ENCODE data around the gene LRRC32. TPM values are rescaled to one million over a fixed set of nuclear protein-coding genes. Genes with fewer than 3 reads are reported as not detected.
"Not testable (repeated sequence)": the region's sequence is repeated elsewhere in the genome, so short reads cannot be mapped to it uniquely, and the experiment has no call there.

LRRC32 gene
- total RNA-seq, 2 experiments from 2014 or later: 11.2 to 12.3 TPM

DNA sequence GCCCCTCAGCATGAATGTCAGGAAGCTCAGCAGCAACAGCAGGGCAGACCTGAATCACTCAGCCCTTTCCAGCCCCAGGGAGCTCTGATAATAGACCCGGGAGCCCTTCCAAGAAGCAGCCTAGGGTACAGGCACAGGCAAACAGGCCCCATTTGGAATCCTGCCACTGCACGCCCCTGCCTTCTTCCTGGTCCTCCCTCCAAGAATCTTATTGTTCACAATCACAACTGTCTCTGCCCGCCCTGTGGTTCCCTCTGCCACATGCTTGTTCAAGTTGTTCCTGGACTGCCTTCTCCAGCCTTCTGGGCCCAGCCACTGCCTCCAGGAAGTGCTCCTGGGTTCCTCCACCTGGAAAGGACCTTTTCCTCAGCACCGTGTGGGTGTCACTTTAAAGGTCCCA is 54.6 kb downstream of the LRRC32 start:
- Mint-ChIP-seq H3K36me3 (no peaks in the 10 kb centered on the region), H3K9me3 (peaks cover 4% of the 10 kb centered on the region), H3K27me3 (peaks cover 3% of the 10 kb centered on the region), H3K4me1 (ENCODE audit: low read depth) (no peaks in the 10 kb centered on the region), H3K4me3 (no peak overlapping the region), H3K27ac (no peak overlapping the region)
- ChIA-PET CTCF (no interaction called here), POLR2A (no interaction called here)
- intact Hi-C loops (cut with micrococcal nuclease): no loop called here
- no peak for DNase-seq

DNA sequence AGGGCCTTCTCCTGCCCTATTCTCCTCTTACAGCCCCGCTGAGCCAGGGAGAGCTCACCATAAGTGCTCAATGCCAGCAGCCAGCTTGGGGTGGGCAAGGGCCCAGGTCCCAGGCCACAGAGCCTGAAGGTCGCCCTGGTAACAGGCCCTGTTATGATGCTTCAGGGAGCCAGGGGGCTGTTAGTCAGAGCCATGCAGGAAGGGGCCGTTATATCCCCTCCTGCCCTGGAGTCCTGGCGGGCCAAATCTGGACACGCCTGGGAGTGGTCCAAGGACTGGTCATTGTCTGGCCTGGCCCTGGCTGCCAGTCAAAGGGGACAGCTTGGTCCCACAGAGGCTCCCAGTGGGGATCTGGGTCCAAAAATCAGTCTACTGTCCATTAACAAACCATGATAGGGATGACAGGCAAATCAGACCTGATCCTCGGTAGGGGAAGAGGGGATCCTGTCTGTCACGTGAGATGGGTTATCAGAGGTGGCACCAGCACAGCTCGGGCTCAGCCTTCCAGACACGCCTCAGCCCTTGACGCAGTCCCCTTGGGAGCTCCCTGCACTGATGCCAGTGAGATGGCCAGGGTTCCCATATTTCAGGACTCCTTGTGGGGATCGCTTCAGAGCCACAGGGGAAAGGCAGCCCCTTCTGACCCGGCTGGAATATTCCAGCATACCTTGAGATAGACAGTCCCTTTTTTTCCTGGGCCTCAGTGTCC is 55.9 kb downstream of the LRRC32 start:
- intact Hi-C loops (cut with micrococcal nuclease): no loop called here
- H3K4me3 Mint-ChIP-seq: no peak overlapping the region
- peaks cover 4% of the 10 kb centered on the region for H3K9me3 Mint-ChIP-seq
- H3K27me3 Mint-ChIP-seq: peaks cover 3% of the 10 kb centered on the region
- DNase-seq: no peak
- H3K36me3 Mint-ChIP-seq: no peaks in the 10 kb centered on the region
- CTCF ChIA-PET: no interaction called here
- H3K27ac Mint-ChIP-seq: no peak overlapping the region
- H3K4me1 Mint-ChIP-seq (ENCODE audit: low read depth): no peaks in the 10 kb centered on the region
- POLR2A ChIA-PET: no interaction called here

DNA sequence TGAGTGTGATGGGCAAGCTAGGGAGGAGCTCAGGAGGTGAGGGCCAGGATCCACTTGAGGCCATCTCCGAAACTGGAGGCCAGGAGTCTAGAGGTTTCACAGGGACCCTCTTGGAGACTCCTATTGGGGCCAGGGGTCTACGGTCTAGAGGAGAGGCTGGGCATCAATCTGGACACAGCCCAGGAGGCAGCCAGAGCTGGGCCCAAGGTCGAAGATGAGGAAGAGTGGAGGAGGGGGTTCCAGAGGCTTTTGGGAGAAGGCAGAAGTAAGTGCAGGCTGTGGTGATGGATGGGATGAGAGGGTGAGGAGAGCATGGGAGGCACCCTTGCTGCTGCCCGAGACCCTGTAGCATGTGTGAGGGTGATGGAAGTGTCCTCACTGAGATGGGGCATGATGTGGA is 56.6 kb downstream of the LRRC32 start:
- Mint-ChIP-seq H3K4me1 (ENCODE audit: low read depth) (no peaks in the 10 kb centered on the region), H3K9me3 (peaks cover 4% of the 10 kb centered on the region), H3K27me3 (peaks cover 3% of the 10 kb centered on the region), H3K4me3 (no peak overlapping the region), H3K36me3 (no peaks in the 10 kb centered on the region), H3K27ac (no peak overlapping the region)
- intact Hi-C loops (cut with micrococcal nuclease): no loop called here
- no peak for DNase-seq
- ChIA-PET POLR2A (no interaction called here), CTCF (no interaction called here)

DNA sequence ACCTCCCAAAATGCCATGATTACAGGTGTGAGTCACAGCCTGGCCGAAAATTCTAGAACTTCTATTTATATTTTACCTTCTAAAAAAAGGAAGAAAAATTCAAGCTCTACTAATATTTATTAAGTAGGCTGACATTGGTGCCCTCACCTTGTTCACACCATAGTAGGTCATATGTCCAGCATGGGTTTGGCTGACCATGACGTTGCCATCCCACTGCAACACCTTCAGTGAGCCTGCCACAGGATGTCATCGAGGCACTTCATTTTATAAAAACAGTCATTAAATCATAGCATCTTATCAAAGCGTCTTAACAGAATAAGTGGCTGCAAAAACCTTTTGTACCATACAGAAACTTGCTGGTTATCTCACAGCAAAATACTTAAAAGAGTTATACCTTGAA is 58.3 kb downstream of the LRRC32 start:
- H3K4me1 Mint-ChIP-seq (ENCODE audit: low read depth): no peaks in the 10 kb centered on the region
- H3K27ac Mint-ChIP-seq: no peak overlapping the region
- H3K27me3 Mint-ChIP-seq: peaks cover 3% of the 10 kb centered on the region
- intact Hi-C loops (cut with micrococcal nuclease): no loop called here
- H3K4me3 Mint-ChIP-seq: no peak overlapping the region
- no peaks in the 10 kb centered on the region for H3K9me3 Mint-ChIP-seq
- DNase-seq: no peak
- CTCF ChIA-PET: interaction anchor here (1.0 to 1.4 kb wide), 3 partner anchors 13 to 110 kb away, joined by 3 to 5 read pairs (median 3); no protein-coding TSS in a partner anchor
- POLR2A ChIA-PET: no interaction called here
- no peaks in the 10 kb centered on the region for H3K36me3 Mint-ChIP-seq

DNA sequence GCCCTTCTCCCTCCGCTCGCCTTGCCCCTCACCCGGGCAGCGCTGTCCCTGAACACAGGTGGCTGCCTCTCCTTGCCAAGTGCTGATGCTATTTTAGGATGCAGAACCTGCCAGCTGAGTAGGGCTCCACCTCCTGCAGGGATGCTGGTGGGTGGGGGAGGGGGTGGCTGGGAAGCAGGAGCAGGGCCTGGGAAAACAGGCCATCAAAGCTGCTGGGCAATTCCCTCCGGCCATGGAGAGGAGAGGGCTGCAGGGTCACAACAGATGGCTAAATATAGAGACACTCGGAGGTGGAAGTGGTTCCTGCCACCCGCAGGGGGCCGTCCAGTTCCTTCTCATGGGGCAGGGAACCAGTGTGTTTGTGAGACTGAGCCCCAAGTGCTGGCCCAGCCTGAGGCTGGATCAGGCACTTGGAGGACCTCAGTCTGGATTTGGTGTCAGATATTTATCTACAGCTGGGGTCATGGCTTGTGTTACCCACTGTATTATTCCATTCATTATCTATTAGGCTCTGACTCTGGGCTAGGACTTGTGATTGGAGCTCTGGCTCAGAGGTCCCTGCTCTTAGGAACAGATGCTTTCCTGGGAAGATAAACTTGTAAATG is 59.6 kb downstream of the LRRC32 start:
- DNase-seq: no peak
- no peaks in the 10 kb centered on the region for H3K9me3 Mint-ChIP-seq
- H3K4me3 Mint-ChIP-seq: no peak overlapping the region
- CTCF ChIA-PET: interaction anchor here (0.7 to 1.4 kb wide), 3 partner anchors 60 to 739 kb away, joined by 3 to 5 read pairs (median 3); partner anchors contain the start of gene LRRC32
- no peaks in the 10 kb centered on the region for H3K4me1 Mint-ChIP-seq (ENCODE audit: low read depth)
- H3K27ac Mint-ChIP-seq: no peak overlapping the region
- POLR2A ChIA-PET: no interaction called here
- intact Hi-C loops (cut with micrococcal nuclease): no loop called here
- H3K36me3 Mint-ChIP-seq: no peaks in the 10 kb centered on the region
- H3K27me3 Mint-ChIP-seq: peaks cover 1% of the 10 kb centered on the region

DNA sequence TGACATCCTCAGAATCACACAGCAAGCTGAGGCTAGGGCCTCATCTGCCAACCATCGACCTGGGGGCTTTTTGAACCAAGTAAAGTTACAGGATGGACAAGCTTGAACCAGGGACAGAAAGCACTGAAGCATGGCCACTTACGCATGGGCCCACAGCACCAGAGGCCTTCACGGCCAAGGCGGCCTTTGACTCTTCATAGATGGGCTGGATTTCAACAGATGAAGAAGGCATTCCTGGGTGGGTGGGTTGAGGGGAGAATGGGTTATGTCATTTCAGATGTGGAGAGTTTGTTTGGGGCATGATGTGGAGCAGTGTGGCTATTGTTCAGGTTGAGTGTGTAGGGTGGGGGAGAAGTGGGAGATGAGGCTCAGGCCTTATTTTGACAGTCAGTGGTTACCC is 60.2 kb downstream of the LRRC32 start:
- CTCF ChIA-PET: no interaction called here
- POLR2A ChIA-PET: no interaction called here

DNA sequence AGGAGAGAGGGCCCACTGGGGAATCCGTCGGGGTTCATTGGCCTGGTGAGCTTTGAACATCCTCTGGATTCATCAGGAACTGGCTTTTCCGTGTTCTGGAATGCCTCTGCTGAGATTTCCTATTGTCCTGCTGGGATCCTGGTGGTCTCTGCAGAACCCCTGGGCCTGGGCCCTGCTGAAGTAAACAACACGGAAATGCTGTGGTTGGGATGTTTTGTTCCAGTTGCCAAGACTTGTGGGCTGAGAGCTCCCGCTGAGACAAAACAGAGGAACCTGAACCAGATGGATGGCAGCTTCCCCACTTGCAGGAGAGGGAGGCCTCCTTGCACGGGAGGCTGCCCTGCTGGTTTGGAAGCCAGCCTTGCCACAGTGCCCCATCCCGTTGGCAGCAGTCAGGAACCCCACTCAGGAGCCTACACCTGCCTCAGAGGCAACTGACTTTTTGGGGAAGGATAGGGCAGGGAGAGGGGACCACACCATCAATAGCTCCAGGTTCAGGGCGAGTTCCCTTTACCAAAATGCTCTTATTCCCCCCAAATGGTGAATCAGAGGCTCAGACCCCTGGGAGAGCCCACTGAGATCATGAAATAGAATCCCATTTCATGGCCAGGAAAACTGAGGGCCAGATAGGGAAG is 60.7 kb downstream of the LRRC32 start:
- POLR2A ChIA-PET: no interaction called here
- no peaks in the 10 kb centered on the region for H3K36me3 Mint-ChIP-seq
- CTCF ChIA-PET: no interaction called here
- H3K27me3 Mint-ChIP-seq: peaks cover 1% of the 10 kb centered on the region
- DNase-seq: no peak
- H3K27ac Mint-ChIP-seq: no peak overlapping the region
- intact Hi-C loops (cut with micrococcal nuclease): no loop called here
- no peak overlapping the region for H3K4me3 Mint-ChIP-seq
- no peaks in the 10 kb centered on the region for H3K9me3 Mint-ChIP-seq
- no peaks in the 10 kb centered on the region for H3K4me1 Mint-ChIP-seq (ENCODE audit: low read depth)

More for the DNA sequence above, 60.2 kb downstream of the LRRC32 start:
- no peaks in the 10 kb centered on the region for H3K36me3 Mint-ChIP-seq
- no peak for DNase-seq
- no peak overlapping the region for H3K27ac Mint-ChIP-seq
- no peaks in the 10 kb centered on the region for H3K4me1 Mint-ChIP-seq (ENCODE audit: low read depth)
- H3K9me3 Mint-ChIP-seq: no peaks in the 10 kb centered on the region
- intact Hi-C loops (cut with micrococcal nuclease): no loop called here
- H3K4me3 Mint-ChIP-seq: no peak overlapping the region
- H3K27me3 Mint-ChIP-seq: peaks cover 1% of the 10 kb centered on the region

DNA sequence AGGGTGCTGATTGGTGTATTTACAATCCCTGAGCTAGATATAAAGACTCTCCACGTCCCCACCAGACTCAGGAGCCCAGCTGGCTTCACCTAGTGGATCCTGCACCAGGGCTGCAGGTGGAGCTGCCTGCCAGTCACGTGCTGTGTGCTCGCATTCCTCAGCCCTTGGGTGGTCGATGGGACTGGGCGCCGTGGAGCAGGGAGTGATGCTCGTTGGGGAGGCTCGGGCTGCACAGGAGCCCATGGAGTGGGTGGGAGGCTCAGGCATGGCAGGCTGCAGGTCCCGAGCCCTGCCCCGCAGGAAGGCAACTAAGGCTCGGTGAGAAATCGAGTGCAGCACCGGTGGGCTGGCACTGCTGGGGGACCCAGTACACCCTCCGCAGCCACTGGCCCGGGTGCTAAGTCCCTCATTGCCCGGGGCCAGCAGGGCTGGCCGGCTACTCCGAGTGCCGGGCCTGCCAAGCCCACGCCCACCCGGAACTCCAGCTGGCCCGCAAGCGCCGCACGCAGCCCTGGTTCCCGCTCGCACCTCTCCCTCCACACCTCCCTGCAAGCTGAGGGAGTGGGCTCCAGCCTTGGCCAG is 61.6 kb downstream of the LRRC32 start:
- POLR2A ChIA-PET; H3K27ac Mint-ChIP-seq; intact Hi-C loops (cut with micrococcal nuclease); H3K4me1 Mint-ChIP-seq (ENCODE audit: low read depth); CTCF ChIA-PET; H3K27me3 Mint-ChIP-seq; H3K36me3 Mint-ChIP-seq; H3K9me3 Mint-ChIP-seq; DNase-seq; H3K4me3 Mint-ChIP-seq: not testable (repeated sequence)

DNA sequence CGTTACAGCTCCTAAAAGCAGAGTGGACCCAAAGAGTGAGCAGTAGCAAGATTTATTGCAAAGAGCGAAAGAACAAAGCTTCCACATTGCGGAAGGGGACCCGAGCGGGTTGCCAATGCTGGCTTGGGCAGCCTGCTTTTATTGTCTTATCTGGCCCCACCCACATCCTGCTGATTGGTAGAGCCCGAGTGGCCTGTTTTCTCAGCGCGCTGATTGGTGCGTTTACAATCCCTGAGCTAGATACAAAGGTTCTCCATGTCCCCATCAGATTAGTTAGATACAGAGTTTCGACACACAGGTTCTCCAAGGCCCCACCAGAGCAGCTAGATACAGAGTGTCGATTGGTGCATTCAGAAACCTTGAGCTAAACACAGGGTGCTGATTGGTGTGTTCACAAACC is 62.3 kb downstream of the LRRC32 start:
- CTCF ChIA-PET: interaction anchor here (1.4 kb wide), 1 partner anchor 9 kb away, joined by 3 read pairs; no protein-coding TSS in a partner anchor
- DNase-seq; H3K9me3 Mint-ChIP-seq; POLR2A ChIA-PET; intact Hi-C loops (cut with micrococcal nuclease); H3K4me1 Mint-ChIP-seq (ENCODE audit: low read depth); H3K27me3 Mint-ChIP-seq; H3K36me3 Mint-ChIP-seq; H3K4me3 Mint-ChIP-seq; H3K27ac Mint-ChIP-seq: not testable (repeated sequence)

Other genes with a start within 250 kb of the LRRC32 start
- 10 to 100 TPM; 23.5 to 25.4 TPM for gene EMSY, start 225.7 kb downstream of the LRRC32 start, total RNA-seq
- gene TSKU, start 112.6 kb upstream of the LRRC32 start, total RNA-seq: 1 to 10 TPM; 3.8 to 3.9 TPM
- 10 to 100 TPM; 10.5 to 10.9 TPM for gene ACER3, start 190.2 kb upstream of the LRRC32 start, total RNA-seq

Data from activated CD4-positive, alpha-beta memory T cell treated with anti-CD3 and anti-CD28 coated beads for 36 hours (primary cell).